HG03439 (cell line): ENCODE results near the gene DMAC2.
"Not testable (repeated sequence)": the region's sequence is repeated elsewhere in the genome, so short reads cannot be mapped to it uniquely, and the experiment has no call there.

Experiments used
- ATAC-seq: cut with Tn5 transposase; IDR thresholded peaks from one replicate; pipeline ENCODE4 v1.9.1; 2021; ENCODE audit warnings: mild to moderate bottlenecking, moderate library complexity; ENCODE audit not compliant: unreplicated experiment

DMAC2 gene

GRCh38 chr19:41439441-41440222 lies at the start of gene DMAC2:
DMAC2 (minus strand) TSS chr19:41439912; CDS start chr19:41439899, 13 bp downstream.
- ATAC-seq = peak; percentile 90

DNA sequence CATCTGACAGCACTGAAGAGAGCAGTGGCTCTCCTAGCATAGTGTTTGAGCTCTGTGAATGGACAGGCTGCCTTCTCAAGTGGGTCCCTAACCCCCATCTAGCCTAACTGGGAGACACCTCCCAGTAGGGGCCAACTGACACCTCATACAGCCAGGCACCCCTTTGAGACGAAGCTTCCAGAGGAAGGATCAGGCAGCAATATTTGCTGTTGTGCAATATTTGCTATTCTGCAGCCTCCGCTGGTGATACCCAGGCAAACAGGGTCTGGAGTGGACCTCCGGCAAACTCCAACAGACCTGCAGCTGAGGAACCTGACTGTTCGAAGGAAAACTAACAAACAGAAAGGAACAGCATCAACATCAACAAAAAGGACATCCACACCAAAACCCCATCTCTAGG lies 47.2 kb upstream of the DMAC2 start:
- not testable (repeated sequence) for ATAC-seq

DNA sequence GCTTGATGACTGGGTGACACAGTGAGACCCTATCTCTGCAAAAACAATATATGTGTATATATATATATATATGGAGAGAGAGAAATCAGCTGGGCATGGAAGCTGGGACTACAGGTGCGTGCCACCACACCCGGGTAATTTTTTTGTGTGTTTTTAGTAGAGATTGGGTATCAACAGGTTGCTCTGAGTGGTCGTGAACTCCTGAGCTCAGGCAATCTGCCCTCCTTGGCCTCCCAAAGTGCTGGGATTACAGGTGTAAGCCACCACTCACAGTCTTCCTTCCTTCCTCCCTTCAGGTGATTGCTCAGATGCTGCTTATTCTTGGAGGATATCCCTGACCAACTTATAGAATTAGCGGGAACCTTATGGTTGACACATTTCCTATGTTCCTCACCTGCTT lies 45.1 kb upstream of the DMAC2 start:
- no peak for ATAC-seq

DNA sequence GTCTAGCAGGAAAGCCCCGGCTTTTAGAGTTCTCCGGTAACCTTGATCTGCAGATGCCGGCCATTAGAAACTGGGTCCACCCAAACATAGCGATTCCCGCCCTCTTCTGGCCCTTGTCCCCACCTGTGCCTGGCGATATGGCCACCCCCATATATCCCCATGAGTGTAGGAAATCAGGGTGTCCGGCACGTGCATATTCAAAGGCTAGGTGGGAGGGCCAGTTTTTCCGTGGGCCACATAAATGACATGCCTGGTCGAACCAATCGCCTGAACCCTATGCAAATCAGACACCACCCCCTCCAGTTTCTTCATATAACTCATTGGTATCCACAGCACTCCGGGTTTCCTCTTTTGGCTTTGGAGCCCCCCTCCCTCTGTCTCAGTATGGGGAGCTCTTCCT lies 40.6 kb upstream of the DMAC2 start:
- ATAC-seq = no peak

GRCh38 chr19:41479757-41480191 lies 40.1 kb upstream of the DMAC2 start:
- no peak for ATAC-seq

- no peak for ATAC-seq
Observed at GRCh38 chr19:41478875-41479756, 39.4 kb upstream of the DMAC2 start.

DNA sequence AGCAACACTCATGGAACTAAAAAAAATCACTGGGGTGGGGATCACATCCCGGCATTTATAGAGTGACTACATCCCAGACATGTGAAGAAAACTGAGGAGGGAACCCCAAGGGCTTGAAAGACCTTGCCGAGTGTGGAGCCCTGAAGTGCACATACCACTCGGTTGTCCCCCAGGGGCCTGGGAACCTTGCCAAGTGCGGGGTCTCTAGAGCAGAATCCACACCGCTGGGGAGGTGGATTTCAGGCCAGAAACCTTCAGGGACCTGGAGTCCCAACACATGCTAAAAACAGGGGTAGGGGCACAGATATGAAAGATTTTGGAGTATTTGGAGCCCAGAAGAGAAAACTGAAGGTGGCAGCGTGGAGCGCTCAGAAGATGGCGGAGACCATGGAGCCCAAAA lies 38.5 kb upstream of the DMAC2 start:
- ATAC-seq = no peak

- ATAC-seq = no peak
Observed at GRCh38 chr19:41476583-41476982, 36.9 kb upstream of the DMAC2 start.

DNA sequence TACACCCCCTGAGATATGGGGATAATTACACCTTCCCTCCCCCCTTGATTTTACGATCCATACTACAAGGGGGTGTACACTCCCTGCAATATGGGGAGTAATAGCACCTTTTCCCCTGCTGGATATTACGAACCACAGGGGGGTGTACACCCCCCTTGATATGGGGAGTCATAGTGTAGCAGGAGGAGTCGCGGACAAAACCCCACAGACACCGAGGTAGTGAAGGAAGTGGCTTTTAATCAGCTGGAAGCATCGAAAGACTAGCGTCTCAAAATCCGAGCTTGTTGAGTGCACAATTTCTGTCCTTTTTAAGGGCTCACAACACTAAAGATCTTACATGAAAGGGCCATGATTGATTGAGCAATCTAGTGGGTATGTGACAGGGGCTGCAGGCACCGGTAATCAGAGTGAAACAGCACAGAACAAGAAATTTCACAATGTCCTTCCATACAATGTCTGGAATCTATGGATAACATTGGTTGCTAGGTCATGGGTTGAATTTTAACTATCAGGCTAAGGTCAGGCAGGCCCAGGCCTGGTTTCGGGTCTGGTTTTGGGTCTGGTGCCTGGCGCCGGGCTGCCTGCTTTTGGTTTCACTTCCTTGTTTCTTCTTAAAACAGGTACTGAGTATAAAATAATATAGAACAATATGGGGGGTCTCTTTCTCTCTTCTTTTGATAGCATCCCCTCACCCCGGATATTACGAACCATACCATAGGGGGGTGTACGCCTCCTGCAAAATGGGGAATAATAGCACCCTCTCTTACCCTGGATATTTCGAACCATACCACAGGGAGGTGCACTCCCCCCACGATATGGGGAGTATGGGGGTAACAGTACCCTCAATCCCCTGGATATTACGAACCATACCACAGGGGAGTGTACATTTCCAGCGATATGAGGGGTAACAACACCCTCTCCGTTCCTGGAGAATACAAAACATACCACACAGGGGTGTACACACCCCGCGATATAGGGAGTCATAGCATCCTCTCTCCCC lies 23.8 kb upstream of the DMAC2 start:
- not testable (repeated sequence) for ATAC-seq

DNA sequence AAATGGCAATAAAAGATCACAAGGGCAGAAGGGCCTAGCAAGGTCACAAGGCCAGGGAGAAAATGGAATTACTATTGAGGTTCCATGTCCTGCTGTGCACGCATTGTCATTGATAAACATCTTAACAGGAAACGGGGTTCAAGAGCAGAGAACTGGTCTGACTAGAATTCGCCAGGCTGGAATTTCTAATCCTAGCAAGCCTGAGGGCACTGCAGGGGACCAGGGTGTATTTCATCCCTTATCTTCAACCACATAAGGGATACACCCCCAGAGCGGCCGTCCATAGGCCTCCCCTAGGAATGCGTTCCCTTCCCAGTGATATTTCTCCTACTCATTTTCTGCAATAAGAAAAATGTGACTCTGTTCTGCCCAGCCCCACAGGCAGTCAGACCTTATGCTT lies 22.8 kb upstream of the DMAC2 start:
- ATAC-seq = no peak

GRCh38 chr19:41457241-41457640 lies 17.5 kb upstream of the DMAC2 start:
- ATAC-seq = peak; percentile 65

- no peak for ATAC-seq
Observed at GRCh38 chr19:41456342-41456918, 16.7 kb upstream of the DMAC2 start.

DNA sequence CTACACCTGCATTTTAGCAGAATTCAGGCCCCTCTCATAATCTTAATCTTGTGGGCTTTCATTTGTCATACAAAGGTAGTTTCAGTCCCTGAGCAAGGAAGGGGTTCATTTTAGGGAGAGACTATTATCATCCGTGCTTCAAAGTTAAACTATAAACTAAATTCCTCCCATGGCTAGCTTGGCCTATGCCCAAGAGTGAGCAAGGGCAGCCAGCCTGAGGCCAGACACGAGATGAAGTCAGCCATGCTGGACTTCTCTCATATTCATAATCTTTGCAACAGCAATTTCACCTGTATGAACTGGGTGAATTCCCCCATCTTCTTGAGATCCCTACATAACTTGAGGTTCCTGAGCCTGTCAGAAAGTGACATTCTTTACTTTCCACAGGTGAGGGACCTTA lies 16.2 kb upstream of the DMAC2 start:
- no peak for ATAC-seq

GRCh38 chr19:41452584-41453275 lies 13.0 kb upstream of the DMAC2 start:
- no peak for ATAC-seq

DNA sequence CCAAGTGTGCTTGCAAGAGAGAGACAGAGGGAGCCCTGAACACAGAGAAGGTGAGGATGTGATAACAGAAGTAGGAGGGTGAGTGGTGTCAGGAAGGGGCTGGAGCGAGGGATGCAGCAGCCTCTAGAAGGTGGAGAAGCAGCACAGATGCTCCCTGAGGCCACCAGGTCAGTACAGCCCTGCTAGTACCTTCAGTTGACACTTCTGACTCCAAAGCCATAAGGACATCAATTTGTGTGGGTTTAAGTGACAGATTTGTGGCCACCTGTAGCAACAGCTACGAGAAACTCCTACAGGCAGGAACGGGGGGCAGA lies 10.1 kb upstream of the DMAC2 start:
- ATAC-seq = no peak

DNA sequence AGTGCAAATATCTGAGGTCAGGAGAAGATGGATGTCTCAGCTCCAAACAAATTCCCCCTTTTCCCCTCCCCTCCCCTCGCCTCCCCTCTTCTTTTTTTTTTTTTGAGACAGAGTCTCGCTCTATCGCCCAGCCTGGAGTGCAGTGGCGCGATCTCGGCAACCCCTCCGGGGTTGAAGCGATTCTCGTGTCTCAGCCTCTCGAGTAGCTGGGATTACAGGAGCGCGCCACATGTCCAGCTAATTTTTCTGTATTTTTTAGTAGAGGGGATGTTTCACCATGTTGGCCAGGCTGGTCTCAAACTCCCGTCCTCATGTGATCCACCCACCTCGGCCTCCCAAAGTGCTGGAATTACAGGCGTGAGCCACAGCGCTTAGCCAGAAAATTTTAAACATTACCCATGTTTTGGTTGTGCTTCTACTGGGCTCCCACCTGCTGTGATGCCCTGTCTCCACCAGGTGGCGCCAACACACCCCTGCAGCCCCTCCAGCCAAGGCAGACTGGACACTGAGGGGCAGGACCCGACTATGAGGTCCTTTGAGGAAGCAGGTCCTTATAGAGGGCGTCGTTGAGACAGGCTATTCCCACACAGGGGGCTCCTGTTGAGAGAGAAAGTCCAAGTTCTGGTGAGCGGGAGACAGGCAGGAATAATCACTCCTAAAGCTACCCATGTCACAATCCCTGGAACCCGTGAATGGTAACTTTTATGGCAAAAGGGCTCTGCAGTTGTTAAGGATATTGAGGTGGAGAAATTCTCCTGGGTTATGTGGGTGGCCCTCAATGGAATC lies 9.6 kb upstream of the DMAC2 start:
- peak; percentile 58 for ATAC-seq

DNA sequence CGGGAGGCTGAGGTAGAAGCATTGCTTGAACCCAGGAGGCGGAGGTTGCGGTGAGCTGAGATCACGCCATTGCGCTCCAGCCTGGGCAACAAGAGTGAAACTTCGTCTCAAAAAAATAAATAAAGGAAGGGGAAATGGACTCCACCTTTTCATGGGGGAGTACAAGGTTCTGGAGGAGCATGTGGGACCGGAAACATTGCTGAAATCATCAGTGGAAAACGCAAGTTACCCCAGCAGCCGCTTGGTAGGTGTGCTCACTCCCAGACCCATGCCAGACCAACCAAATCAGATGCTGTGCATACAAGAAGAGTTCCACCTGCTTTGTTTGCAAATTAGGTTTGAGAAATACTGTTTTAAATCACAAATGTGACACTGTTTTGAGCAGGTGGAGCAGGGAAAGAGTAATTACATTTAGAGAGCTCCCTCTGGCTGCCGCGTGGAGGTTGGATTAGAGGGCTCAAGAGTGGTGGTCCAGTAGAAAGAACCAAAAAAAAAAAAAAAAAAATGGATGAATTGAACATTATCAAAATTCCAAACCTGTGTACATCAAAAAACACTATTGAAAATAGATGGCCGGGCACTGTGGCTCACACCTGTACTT lies 8.1 kb upstream of the DMAC2 start:
- no peak for ATAC-seq

GRCh38 chr19:41445575-41445974 lies 5.9 kb upstream of the DMAC2 start:
- ATAC-seq = no peak
